ENCODE results near the gene DNAJC22.

DNAJC22 gene

DNA sequence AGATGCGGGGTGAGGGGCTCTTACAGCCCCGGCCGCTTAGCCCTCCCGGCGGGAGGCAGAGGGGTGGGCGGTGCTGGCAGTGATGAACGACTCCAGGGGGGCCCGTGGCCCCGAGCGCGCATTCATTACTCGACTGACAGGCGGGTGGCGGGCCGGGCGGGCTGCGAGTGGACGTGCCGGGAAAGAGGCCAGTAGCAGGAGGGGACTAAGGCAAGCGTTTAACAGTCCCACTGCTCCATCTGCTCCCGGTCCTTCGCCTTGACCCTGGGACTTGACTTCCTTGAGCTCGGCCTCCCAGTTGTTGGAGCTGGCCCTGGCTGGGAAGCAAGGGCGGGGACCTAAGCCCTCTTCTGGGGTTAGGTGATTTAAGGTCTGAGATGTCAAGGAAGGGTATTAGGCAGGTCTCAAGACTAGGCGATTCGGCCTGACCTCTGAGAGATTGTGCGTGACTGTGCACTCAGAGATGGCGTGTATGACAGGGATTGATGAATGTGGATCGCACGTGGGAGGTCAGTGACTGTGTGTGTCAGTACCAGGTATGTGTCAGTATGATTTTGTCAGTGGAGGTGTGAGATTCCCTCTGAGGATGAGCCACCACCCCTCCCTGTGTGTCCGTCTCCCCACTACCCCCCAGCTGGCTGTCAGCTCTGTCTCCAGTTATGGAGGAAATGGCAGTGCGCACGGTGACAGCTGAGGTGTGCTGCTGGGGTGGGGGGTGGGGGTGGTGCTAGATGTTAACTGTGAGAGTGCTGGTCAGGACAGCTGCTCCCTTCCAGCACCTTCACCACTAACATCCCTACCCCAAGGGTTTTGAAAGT is 3.6 kb upstream of the DNAJC22 start:
- Histone ChIP-seq H3K9me3 (ENCODE audit: control extremely low read depth in 1 of 5, control insufficient read depth in 4 of 5, insufficient read depth in 2 of 5, low read depth in 1 of 5, low read length in 4 of 5) (no peaks in the 10 kb centered on the region), H3K36me3 (ENCODE audit: control insufficient read depth in 4 of 4, insufficient read depth in 4 of 4, low read length in 3 of 4) (no peaks in the 10 kb centered on the region), H3K4me3 (ENCODE audit: control insufficient read depth in 1 of 7, extremely low read depth in 1 of 7, insufficient read depth in 4 of 7, low read depth in 2 of 7, low read length in 6 of 7) (peak overlapping the region in 6 of 7 experiments; percentile 20 to 73 (median 37)), H3K27me3 (replicated peaks in 2 of 5; ENCODE audit: control insufficient read depth in 4 of 5, insufficient read depth in 5 of 5, low read length in 4 of 5) (peaks cover 11 to 100% (median 50%) of the 10 kb centered on the region in 5 experiments), H3K27ac (ENCODE audit: insufficient read depth in 1 of 2, low read depth in 1 of 2, low read length in 2 of 2, poor library complexity in 1 of 2, severe bottlenecking in 2 of 2) (no peak overlapping the region), H3K4me1 (ENCODE audit: control extremely low read depth in 1 of 4, control insufficient read depth in 4 of 4, insufficient read depth in 4 of 4, low read length in 3 of 4) (peaks cover 0 to 58% (median 44%) of the 10 kb centered on the region in 4 experiments)
- no peak for DNase-seq
- ChIA-PET POLR2A (no interaction called here), CTCF (interaction anchor here (0.6 to 4.0 kb wide), 18 partner anchors 9 to 278 kb away, joined by 3 to 124 read pairs (median 4); partner anchors contain the start of gene PRPH)
- under 1% methylated on average over 27 of the region's 33 CpGs for WGBS (ENCODE audit: insufficient coverage)

DNA sequence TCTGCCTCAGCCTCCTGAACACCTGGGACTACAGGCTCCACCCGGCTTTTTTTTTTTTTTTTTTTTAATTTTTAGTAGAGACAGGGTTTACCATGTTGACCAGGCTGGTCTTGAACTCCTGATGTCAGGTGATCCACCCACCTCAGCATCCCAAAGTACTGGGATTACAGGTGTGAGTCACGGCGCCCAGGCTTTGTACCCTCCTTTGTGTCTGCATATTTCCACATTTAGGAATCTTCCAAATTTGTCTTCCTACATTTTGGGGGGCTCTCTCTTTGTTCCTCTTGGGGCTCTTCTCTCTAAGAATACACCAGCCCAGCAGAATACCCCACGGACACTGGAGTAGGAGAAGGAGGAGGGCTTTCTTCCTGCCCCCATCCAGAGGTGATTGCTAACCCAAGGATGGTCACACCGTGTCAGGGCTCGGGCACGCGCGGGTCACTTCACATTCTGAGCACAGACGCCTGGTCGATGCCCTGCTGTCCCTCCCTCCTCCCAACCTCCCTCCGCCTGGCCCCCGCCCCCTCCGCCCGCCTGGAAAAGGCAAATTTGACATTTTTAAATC is 2.1 kb upstream of the DNAJC22 start:
- H3K4me3 ChIP-seq (ENCODE audit: control insufficient read depth in 1 of 7, extremely low read depth in 1 of 7, insufficient read depth in 4 of 7, low read depth in 2 of 7, low read length in 6 of 7), result no peak overlapping the region
- POLR2A ChIA-PET, result no interaction called here
- no peaks in the 10 kb centered on the region for H3K9me3 ChIP-seq (ENCODE audit: control extremely low read depth in 1 of 5, control insufficient read depth in 4 of 5, insufficient read depth in 2 of 5, low read depth in 1 of 5, low read length in 4 of 5)
- H3K36me3 ChIP-seq (ENCODE audit: control insufficient read depth in 4 of 4, insufficient read depth in 4 of 4, low read length in 3 of 4), result no peaks in the 10 kb centered on the region
- DNase-seq, result no peak
- H3K27me3 ChIP-seq (replicated peaks in 2 of 5; ENCODE audit: control insufficient read depth in 4 of 5, insufficient read depth in 5 of 5, low read length in 4 of 5), result peaks cover 11 to 100% (median 53%) of the 10 kb centered on the region in 5 experiments
- CTCF ChIA-PET, result interaction anchor here (1.0 to 4.0 kb wide), 2 partner anchors 52 to 160 kb away, joined by 3 to 124 read pairs; partner anchors contain the start of gene PRPH
- no peak overlapping the region for H3K27ac ChIP-seq (ENCODE audit: insufficient read depth in 1 of 2, low read depth in 1 of 2, low read length in 2 of 2, poor library complexity in 1 of 2, severe bottlenecking in 2 of 2)
- peaks cover 0 to 58% (median 44%) of the 10 kb centered on the region in 4 experiments for H3K4me1 ChIP-seq (ENCODE audit: control extremely low read depth in 1 of 4, control insufficient read depth in 4 of 4, insufficient read depth in 4 of 4, low read length in 3 of 4)
- 5% methylated on average over 7 of the region's 15 CpGs for WGBS (ENCODE audit: insufficient coverage)

DNA sequence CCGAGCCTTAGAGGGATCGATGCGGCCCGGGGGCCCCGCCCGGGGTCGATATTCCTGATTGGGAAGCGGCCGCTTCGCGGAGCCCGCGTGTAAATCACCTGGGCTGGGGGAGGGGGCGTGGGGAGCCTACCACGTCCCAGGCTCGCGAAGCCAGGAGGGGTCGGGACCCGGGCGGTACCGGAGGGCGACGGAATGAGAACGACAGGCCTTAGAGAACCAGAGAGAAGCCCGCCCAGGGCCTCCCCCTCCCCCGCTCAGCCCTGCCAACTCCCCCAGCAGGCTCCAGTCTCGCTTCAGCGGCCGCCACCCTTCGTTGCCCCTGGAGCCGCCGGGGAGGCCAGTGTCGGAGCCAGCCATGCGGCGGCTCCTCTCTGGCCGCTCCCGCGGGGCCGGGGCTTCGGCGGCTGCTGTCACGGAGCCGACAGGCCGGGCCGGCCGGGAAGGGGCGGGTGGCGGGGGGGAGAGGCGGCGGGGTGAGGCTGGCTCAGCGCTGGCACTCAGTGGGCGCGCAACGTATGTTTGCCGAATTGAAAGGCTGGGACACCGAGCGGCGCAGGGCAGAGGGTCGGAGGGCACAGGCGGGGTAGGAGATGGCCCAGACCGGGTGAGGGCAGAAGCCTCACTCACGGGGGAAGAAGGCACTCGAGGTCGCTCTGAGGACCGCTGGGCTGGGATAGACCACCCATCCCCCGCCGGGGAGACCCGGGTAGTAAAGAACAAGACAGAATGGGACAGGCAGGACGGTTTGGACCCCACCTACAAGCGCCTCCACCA is 1.4 kb upstream of the DNAJC22 start:
- peaks cover 0 to 58% (median 44%) of the 10 kb centered on the region in 4 experiments for H3K4me1 ChIP-seq (ENCODE audit: control extremely low read depth in 1 of 4, control insufficient read depth in 4 of 4, insufficient read depth in 4 of 4, low read length in 3 of 4)
- CTCF ChIA-PET, result interaction anchor here (1.1 to 6.6 kb wide), 6 partner anchors 13 to 182 kb away, joined by 3 to 52 read pairs (median 16); no protein-coding TSS in a partner anchor
- WGBS (ENCODE audit: insufficient coverage), result 1% methylated on average over 58 of the region's 70 CpGs

DNA sequence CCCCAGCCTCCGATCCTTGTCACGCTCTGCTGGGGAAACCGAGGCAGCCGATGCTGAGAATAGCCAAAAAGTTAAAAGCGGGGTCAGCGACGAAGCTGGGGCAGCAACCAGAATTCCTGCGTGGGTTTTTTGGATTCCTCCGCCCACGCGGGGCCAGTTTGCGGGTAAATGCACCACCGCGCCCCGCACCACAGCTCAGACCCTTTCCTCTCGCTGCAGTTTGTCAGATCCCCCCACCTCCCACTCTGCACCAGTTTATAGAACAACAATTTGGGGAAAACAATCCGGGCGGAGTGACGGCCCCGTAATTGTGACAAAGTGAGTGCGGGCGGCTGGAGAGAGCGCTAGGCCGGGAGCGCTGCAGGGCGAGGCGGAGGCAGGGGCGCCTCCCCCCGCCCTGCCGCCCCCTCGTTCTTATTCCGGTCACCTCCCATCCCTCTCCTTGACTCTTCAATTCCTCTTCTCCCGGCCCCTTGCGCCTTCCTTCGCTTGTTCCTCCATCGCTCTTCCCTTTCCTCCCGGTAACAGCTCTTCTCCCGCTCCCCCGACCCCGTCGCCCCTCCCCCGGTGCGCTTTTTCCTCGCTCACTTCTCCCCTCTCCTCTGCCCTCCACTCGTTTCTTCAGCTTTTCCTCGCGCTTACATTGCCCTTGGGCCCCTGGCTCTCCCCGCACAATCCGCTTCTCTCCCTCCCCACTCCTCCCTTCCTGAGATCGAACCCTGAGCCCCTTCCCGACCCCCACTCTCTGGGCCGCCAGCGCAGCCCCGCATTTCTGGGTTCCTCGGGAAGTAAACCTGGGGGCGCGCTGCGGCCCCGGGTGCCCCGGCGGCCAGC is 646 bp upstream of the DNAJC22 start:
- POLR2A ChIA-PET, result interaction anchor here (0.6 kb wide), 1 partner anchor 152 kb away, joined by 3 read pairs; no protein-coding TSS in a partner anchor
- Histone ChIP-seq H3K36me3 (ENCODE audit: control insufficient read depth in 4 of 4, insufficient read depth in 4 of 4, low read length in 3 of 4) (no peaks in the 10 kb centered on the region), H3K9me3 (ENCODE audit: control extremely low read depth in 1 of 5, control insufficient read depth in 4 of 5, insufficient read depth in 2 of 5, low read depth in 1 of 5, low read length in 4 of 5) (no peaks in the 10 kb centered on the region), H3K4me1 (ENCODE audit: control extremely low read depth in 1 of 4, control insufficient read depth in 4 of 4, insufficient read depth in 4 of 4, low read length in 3 of 4) (peaks cover 0 to 58% (median 44%) of the 10 kb centered on the region in 4 experiments), H3K27me3 (replicated peaks in 2 of 5; ENCODE audit: control insufficient read depth in 4 of 5, insufficient read depth in 5 of 5, low read length in 4 of 5) (peaks cover 8 to 89% (median 52%) of the 10 kb centered on the region in 5 experiments), H3K4me3 (ENCODE audit: control insufficient read depth in 1 of 7, extremely low read depth in 1 of 7, insufficient read depth in 4 of 7, low read depth in 2 of 7, low read length in 6 of 7) (peak overlapping the region in 5 of 7 experiments; percentile 0 to 66 (median 49)), H3K27ac (ENCODE audit: insufficient read depth in 1 of 2, low read depth in 1 of 2, low read length in 2 of 2, poor library complexity in 1 of 2, severe bottlenecking in 2 of 2) (no peak overlapping the region)
- no peak for DNase-seq
- WGBS (ENCODE audit: insufficient coverage), result 2% methylated on average over 49 of the region's 61 CpGs
- CTCF ChIA-PET, result interaction anchor here (0.6 to 6.6 kb wide), 14 partner anchors 9 to 181 kb away, joined by 3 to 52 read pairs (median 5); partner anchors contain the start of genes C1QL4 and SPATS2

More for the DNA sequence above, 1.4 kb upstream of the DNAJC22 start:
- peak in 2 of 3 donors; percentile 46 to 48 for DNase-seq
- H3K4me3 ChIP-seq (ENCODE audit: control insufficient read depth in 1 of 7, extremely low read depth in 1 of 7, insufficient read depth in 4 of 7, low read depth in 2 of 7, low read length in 6 of 7), result peak overlapping the region in 5 of 7 experiments; percentile 0 to 66 (median 49)
- POLR2A ChIA-PET, result interaction anchor here (0.6 kb wide), 1 partner anchor 153 kb away, joined by 3 read pairs; no protein-coding TSS in a partner anchor
- no peaks in the 10 kb centered on the region for H3K36me3 ChIP-seq (ENCODE audit: control insufficient read depth in 4 of 4, insufficient read depth in 4 of 4, low read length in 3 of 4)
- H3K27me3 ChIP-seq (replicated peaks in 2 of 5; ENCODE audit: control insufficient read depth in 4 of 5, insufficient read depth in 5 of 5, low read length in 4 of 5), result peaks cover 11 to 97% (median 56%) of the 10 kb centered on the region in 5 experiments
- H3K9me3 ChIP-seq (ENCODE audit: control extremely low read depth in 1 of 5, control insufficient read depth in 4 of 5, insufficient read depth in 2 of 5, low read depth in 1 of 5, low read length in 4 of 5), result no peaks in the 10 kb centered on the region
- H3K27ac ChIP-seq (ENCODE audit: insufficient read depth in 1 of 2, low read depth in 1 of 2, low read length in 2 of 2, poor library complexity in 1 of 2, severe bottlenecking in 2 of 2), result no peak overlapping the region

DNA sequence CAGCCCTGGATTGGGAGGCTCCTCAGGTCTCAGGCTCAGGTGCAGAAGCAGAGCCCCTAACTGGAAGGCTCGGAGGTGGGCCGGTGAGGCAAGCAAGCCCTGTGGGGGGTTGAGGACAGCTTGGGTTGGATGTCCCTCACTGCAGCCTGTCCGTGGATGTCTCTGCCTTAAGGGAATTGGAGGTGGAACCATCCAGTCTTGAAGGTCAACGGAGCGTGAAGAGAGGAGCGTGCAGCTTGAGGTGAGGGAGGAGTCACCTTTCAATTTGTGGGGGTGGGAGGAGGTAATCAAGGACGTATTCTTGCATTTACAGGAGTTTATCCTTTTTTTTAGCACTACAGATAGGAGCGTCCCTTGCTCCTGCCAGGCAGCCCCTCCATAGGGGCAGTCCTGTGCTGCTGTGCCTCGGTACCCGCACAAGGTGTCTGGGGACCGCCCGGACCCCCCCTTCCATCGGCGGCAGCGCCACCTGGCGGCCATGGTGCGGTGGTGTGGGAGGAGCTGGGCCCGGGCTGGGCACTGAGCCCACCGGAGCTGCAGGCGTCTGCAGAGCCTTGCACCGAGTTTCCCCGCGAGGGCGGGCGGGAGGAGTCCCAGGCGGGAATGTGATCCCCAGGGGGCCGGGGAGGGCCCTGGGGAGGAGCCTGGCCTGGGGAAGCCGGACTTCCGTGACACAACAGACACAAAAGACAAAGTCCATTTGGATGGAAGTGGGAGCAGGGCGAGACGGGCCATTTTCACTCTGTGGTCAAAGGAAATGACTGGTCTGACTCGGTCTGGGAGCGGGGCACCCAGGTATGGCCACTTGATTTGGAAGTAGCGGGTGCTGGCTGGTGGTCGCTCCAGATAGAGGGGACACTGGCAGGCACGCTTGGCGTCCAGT is 864 bp downstream of the DNAJC22 start:
- H3K4me1 ChIP-seq (ENCODE audit: control extremely low read depth in 1 of 4, control insufficient read depth in 4 of 4, insufficient read depth in 4 of 4, low read length in 3 of 4), result peaks cover 0 to 49% (median 39%) of the 10 kb centered on the region in 4 experiments

More for the DNA sequence above, 864 bp downstream of the DNAJC22 start:
- 16% methylated on average over 26 of the region's 37 CpGs for WGBS (ENCODE audit: insufficient coverage)
- Histone ChIP-seq H3K9me3 (ENCODE audit: control extremely low read depth in 1 of 5, control insufficient read depth in 4 of 5, insufficient read depth in 2 of 5, low read depth in 1 of 5, low read length in 4 of 5) (no peaks in the 10 kb centered on the region), H3K27ac (ENCODE audit: insufficient read depth in 1 of 2, low read depth in 1 of 2, low read length in 2 of 2, poor library complexity in 1 of 2, severe bottlenecking in 2 of 2) (no peak overlapping the region), H3K36me3 (ENCODE audit: control insufficient read depth in 4 of 4, insufficient read depth in 4 of 4, low read length in 3 of 4) (no peaks in the 10 kb centered on the region), H3K27me3 (replicated peaks in 2 of 5; ENCODE audit: control insufficient read depth in 4 of 5, insufficient read depth in 5 of 5, low read length in 4 of 5) (peaks cover 4 to 81% (median 48%) of the 10 kb centered on the region in 5 experiments), H3K4me3 (ENCODE audit: control insufficient read depth in 1 of 7, extremely low read depth in 1 of 7, insufficient read depth in 4 of 7, low read depth in 2 of 7, low read length in 6 of 7) (peak overlapping the region in 5 of 7 experiments; percentile 32 to 66 (median 34))
- peak; percentile 54 to 69 (median 69) for DNase-seq
- CTCF ChIA-PET, result interaction anchor here (0.7 to 6.6 kb wide), 30 partner anchors 10 to 408 kb away, joined by 3 to 52 read pairs (median 4); partner anchors contain the start of genes C1QL4 and PRPH
- POLR2A ChIA-PET, result no interaction called here
